ENCODE measurements around the gene UFSP2.

DNA sequence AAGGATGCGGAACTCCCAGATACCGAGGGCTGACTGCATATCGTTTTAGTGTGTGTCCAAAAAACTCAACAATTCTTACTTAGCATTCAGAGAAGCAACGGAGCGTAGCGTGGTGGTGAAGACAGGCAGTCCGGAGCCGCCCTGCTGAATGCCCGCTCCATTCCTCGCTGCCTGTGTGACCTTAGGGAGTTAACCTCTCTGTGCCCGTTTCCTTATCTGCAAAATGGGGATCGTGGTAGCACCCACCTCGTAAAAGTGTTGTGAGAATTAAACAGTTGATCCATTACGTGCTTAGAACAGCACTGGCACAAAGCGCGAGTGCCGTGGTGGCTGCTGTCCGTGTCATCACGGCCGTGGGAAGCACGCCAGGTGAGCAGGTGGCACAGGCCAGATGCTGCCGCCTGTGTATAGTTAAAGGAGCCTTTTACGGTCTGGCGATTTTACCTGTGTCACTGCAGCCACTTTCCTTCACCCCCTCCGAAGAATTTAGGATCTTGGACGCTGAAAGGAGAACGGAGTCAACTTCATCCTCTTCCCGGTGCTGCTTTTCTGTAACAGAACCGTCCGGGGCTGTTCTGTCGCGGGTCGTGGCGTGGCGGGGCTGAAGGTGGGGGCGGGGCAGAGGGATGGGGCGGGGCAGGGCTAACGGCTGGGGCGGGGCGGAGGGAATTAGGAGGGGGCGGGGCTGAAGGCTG, 44.9 kb upstream of the UFSP2 start:
- TF ChIP-seq CTCF (IDR thresholded peaks at IDR 0.05) (no peak), POLR2AphosphoS5 (IDR thresholded peaks at IDR 0.05) (peak in 1 of 2 donors; percentile 13)
